KOPT-K1 (cell line): ENCODE results near the gene SCARF2.

Experiments used
- H3K27ac ChIP-seq: fragments of 200-600 bp; sonication (generic); 2 replicates; pipeline ENCODE4 v1.5.1; 2016; ENCODE audit warnings: antibody characterized with exemption, mild to moderate bottlenecking, low read depth, low read length; ENCODE audit not compliant: poor library complexity, severe bottlenecking
- H3K36me3 ChIP-seq: fragments of 200-600 bp; sonication (generic); 2 replicates; pipeline ENCODE4 v1.5.1; 2017; ENCODE audit warnings: antibody characterized with exemption, mild to moderate bottlenecking, low read length, moderate library complexity; ENCODE audit not compliant: insufficient read depth
- H3K9me3 ChIP-seq: fragments of 200-600 bp; sonication (generic); 2 replicates; pipeline ENCODE4 v1.5.1; 2017; ENCODE audit warnings: antibody characterized with exemption, low read length, mild to moderate bottlenecking; ENCODE audit not compliant: insufficient read depth, poor library complexity, severe bottlenecking

Gene SCARF2

GRCh38 chr22:20429254-20430100 lies 8.1 kb downstream of the SCARF2 start:
- Histone ChIP-seq H3K27ac (no peak overlapping the region), H3K36me3 (no peaks in the 10 kb centered on the region), H3K9me3 (no peaks in the 10 kb centered on the region)

DNA sequence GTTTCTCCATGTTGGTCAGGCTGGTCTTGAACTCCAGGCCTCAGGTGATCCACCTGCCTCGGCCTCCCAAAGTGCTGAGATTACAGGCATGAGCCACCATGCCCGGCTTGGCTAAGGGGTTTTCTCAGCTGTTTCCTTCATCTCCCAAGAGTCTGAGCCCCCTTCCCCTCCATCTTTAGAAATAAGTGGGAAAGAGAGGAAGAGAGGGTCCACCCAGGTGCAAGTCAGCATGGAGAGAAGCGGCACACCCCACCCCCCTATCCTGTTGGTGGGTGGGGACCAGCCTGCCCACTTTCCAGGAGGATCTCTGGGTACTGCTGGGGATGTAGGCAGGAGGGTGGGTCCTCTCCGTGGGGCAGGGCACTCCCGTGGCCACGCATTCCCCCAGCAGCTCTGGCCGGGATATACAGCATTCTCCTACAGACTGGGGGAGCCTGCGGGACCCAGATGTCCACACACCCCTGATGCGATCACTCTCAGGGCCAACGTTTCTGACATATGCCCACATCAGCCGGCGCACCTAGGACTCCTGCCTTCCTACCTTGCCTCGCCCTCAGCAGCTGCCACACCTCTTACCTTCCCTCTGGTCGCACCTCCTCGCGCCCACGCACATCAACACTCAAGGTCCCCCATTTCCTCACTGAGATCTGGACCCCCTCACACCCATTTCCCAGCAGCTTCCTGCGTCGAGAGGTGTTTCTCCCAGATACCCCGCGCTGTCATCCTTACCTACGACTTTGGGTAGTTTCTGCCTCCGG lies 8.9 kb downstream of the SCARF2 start:
- Histone ChIP-seq H3K36me3 (no peaks in the 10 kb centered on the region), H3K27ac (no peak overlapping the region), H3K9me3 (no peaks in the 10 kb centered on the region)

DNA sequence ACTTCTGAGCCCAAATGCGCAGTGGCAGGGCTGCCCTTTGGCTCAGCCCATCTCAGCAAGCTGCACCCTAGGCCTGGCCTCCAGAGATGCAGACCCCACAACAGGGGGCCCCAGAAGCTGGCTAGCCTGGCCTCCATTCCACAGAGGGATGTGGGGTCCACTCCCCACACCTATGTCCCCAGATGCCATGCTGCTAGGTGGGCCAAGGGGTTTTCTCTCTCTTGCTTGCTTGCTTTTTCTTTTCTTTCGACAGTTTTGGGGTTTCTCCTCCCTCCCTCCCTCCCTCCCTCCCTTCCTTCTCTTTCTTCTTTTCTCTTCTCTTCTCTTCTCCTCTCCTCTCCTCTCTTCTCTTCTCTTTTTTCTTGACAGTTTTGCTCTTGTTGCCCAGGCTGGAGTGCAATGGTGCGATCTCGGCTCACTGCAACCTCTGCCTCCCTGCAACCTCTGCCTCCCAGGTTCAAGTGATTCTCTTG lies 9.6 kb downstream of the SCARF2 start:
- Histone ChIP-seq H3K36me3 (no peaks in the 10 kb centered on the region), H3K27ac (no peak overlapping the region), H3K9me3 (no peaks in the 10 kb centered on the region)

DNA sequence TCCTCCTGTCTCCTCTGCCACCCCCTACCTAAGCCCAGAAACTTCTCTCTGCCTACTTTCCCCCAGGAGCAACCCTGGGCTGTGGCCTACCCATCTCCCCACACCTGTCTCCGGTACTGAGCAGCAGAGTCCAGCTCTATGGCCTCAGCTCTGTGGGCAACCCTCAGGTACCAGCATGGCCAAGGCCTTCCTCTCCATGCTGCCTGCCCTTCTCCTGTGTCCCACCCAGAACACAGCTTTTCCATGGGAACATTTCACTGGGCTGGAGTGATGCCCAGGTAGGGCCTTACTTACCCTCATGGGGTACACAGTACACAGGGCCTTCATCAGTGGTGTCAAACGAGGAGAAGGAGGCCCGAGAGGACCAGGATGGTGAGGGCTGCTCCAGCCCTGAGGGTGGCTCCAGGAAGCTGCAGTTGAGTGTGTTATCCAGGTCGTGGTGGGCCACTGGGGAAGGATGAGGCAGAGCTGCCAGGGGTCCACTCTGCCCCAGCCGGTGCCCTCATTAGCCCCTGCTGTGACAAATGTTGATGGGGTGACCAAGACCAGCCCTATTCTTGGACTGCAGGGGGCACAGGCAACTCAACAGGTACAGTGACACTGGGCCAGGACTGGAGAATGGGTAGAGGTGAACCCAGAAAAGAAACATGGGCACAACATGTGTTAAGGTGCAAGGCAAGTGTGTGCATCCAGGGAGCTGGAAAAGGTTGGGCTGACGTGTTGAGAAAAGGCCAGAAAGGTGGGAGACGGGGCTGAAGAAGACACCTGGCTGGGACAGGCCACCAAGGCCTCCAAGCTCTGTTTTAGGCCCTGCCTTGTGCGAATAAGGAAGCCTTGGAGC lies 10.3 kb downstream of the SCARF2 start:
- Histone ChIP-seq H3K9me3 (no peaks in the 10 kb centered on the region), H3K27ac (no peak overlapping the region), H3K36me3 (no peaks in the 10 kb centered on the region)

DNA sequence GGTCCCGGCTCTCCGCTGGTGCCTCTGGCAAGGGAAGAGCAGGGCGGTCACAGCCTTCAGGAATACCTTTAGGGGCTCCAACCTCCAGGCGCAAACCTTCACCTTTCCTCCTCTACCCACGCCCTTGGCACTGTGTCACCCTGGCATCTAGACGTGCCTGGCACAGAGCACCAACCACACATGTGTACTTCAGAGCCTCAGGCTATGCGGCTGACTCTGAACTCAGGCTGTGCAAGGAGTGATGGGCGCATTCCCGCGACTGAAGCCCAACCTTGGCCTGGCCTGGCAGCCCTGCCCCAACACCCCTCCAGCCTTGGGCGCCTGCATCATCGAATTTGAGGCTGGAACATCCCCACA lies 11.4 kb downstream of the SCARF2 start:
- no peaks in the 10 kb centered on the region for H3K36me3 ChIP-seq

GRCh38 chr22:20425566-20426258 lies 11.9 kb downstream of the SCARF2 start:
- Histone ChIP-seq H3K9me3 (no peaks in the 10 kb centered on the region), H3K36me3 (no peaks in the 10 kb centered on the region), H3K27ac (no peak overlapping the region)

More for the DNA sequence above, 11.4 kb downstream of the SCARF2 start:
- Histone ChIP-seq H3K9me3 (no peaks in the 10 kb centered on the region), H3K27ac (no peak overlapping the region)

- Histone ChIP-seq H3K27ac (no peak overlapping the region), H3K36me3 (no peaks in the 10 kb centered on the region)
These were observed 12.6 kb downstream of the SCARF2 start for GRCh38 chr22:20424932-20425565.

DNA sequence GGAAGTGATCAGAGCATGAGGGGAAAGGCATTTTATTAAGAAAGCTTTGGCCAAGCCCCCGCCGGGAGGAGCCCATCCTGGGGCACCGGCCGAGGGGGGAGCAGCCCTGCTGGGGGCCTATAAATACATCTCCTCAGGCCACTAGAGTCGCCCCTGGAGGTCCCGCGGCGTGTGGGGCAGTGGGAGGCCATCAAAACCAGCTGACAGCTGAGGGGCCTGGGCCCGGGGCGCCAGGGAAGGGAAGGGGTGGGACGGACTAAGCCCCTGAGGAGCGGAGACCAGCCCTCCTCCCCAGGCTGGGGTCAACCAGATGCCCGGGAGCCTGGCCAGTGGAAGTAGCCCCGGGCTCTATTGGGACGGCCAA lies 13.1 kb downstream of the SCARF2 start:
- Histone ChIP-seq H3K27ac (no peak overlapping the region), H3K9me3 (no peaks in the 10 kb centered on the region), H3K36me3 (no peaks in the 10 kb centered on the region)

More at GRCh38 chr22:20424932-20425565, 12.6 kb downstream of the SCARF2 start:
- no peaks in the 10 kb centered on the region for H3K9me3 ChIP-seq

DNA sequence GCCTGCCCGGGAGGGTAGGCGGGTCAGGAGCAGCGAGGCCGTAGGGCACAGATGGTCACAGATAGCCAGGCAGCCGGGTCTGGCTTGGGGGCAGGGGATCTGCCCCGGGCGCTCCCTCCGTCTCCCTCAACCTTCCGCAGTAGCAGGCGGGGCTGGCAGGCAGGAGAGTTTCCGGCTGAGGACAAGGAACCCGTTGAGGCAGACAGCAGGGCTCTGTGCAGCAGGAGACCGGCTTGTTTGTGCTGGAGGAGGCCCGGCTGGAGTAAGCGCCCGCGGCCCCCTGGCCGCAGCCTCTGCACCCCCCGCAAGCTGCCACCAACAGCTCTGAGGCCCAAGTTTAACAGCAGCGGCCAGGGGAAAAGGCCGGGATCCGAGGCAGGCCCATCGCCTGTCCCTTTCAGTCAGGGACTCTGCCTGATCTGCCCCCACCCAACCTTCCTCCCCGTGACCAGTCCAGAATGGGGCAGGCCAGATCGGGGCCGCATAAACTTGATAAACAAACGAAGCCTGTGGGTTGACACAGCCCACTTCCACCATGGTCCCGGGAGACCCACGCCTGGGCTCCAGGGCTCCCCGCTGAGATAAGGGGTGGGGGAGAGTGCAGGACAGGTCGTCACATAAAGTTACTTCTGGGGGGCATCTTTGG lies 13.6 kb downstream of the SCARF2 start:
- Histone ChIP-seq H3K27ac (no peak overlapping the region), H3K36me3 (no peaks in the 10 kb centered on the region)

GRCh38 chr22:20423008-20423905 lies 14.4 kb downstream of the SCARF2 start:
- Histone ChIP-seq H3K27ac (no peak overlapping the region), H3K9me3 (no peaks in the 10 kb centered on the region), H3K36me3 (no peaks in the 10 kb centered on the region)

More for the DNA sequence above, 13.6 kb downstream of the SCARF2 start:
- H3K9me3 ChIP-seq = no peaks in the 10 kb centered on the region

GRCh38 chr22:20422271-20423007 lies 15.2 kb downstream of the SCARF2 start:
- Histone ChIP-seq H3K9me3 (no peaks in the 10 kb centered on the region), H3K36me3 (no peaks in the 10 kb centered on the region), H3K27ac (peak overlapping the region; percentile 9)

GRCh38 chr22:20421507-20421874 lies 16.1 kb downstream of the SCARF2 start:
- H3K36me3 ChIP-seq = no peaks in the 10 kb centered on the region
- H3K9me3 ChIP-seq = no peaks in the 10 kb centered on the region
- no peak overlapping the region for H3K27ac ChIP-seq
